HAP-1 (cell line): ENCODE data around the gene LRRC56.

ENCODE experiments used
- DNase-seq, 2 experiments: peaks; one replicate each; pipeline ENCODE4 v3.0.0-alpha.2; 2016 to 2020; ENCODE audit warnings: low spot score in 2 of 2
- H3K27me3 ChIP-seq: fragments of 250-450 bp; sonication (Bioruptor Pico); 2 replicates; pipeline ENCODE4 v1.5.1; 2020; ENCODE audit warnings: low read depth, mild to moderate bottlenecking, moderate library complexity
- H3K36me3 ChIP-seq: fragments of 250-450 bp; sonication (Bioruptor Pico); replicated peaks from 2 replicates; pipeline ENCODE4 v1.5.1; 2020; ENCODE audit warnings: mild to moderate bottlenecking
- H3K4me1 ChIP-seq: fragments of 250-450 bp; sonication (Bioruptor Pico); 2 replicates; pipeline ENCODE4 v1.5.1; 2020; ENCODE audit warnings: mild to moderate bottlenecking
- H3K4me3 ChIP-seq: fragments of 250-450 bp; sonication (Bioruptor Pico); 2 replicates; pipeline ENCODE4 v1.5.1; 2020; ENCODE audit warnings: mild to moderate bottlenecking, moderate library complexity
- H3K9me3 ChIP-seq: fragments of 250-450 bp; sonication (Bioruptor Pico); 2 replicates; pipeline ENCODE4 v1.5.1; 2020; ENCODE audit warnings: mild to moderate bottlenecking, moderate library complexity
- in situ Hi-C: fragments of 300-500 bp; cut with MboI; formaldehyde crosslinking; loops from 3 replicates; pipeline ENCODE4 v1.14.3; 2020; ENCODE audit warnings: low sequenced_read_pairs, inconsistent platforms, mixed read lengths

Gene LRRC56

GRCh38 chr11:550746-551085 is 13.4 kb downstream of the LRRC56 start:
- no peak for DNase-seq
- Histone ChIP-seq H3K27me3 (no peaks in the 10 kb centered on the region), H3K4me1 (peaks cover 4% of the 10 kb centered on the region; the same call in 1 of the 2 replicates), H3K4me3 (no peak overlapping the region), H3K36me3 (no peaks in the 10 kb centered on the region), H3K9me3 (no peaks in the 10 kb centered on the region)
- in situ Hi-C loops = loop anchor here (25.0 kb wide), 1 partner anchor 212 kb away; no protein-coding TSS in a partner anchor

GRCh38 chr11:551131-551530 is 13.8 kb downstream of the LRRC56 start:
- in situ Hi-C loops = loop anchor here (25.0 kb wide), 1 partner anchor 211 kb away; no protein-coding TSS in a partner anchor
- no peaks in the 10 kb centered on the region for H3K9me3 ChIP-seq
- peaks cover 4% of the 10 kb centered on the region; the same call in 1 of the 2 replicates for H3K4me1 ChIP-seq
- no peaks in the 10 kb centered on the region for H3K27me3 ChIP-seq
- H3K4me3 ChIP-seq = no peak overlapping the region
- H3K36me3 ChIP-seq = no peaks in the 10 kb centered on the region
- no peak for DNase-seq

- H3K27me3 ChIP-seq = no peaks in the 10 kb centered on the region
- no peaks in the 10 kb centered on the region for H3K36me3 ChIP-seq
- peaks cover 4% of the 10 kb centered on the region; the same call in 1 of the 2 replicates for H3K4me1 ChIP-seq
- no peak for DNase-seq
- no peaks in the 10 kb centered on the region for H3K9me3 ChIP-seq
- in situ Hi-C loops = loop anchor here (25.0 kb wide), 1 partner anchor 211 kb away; no protein-coding TSS in a partner anchor
- H3K4me3 ChIP-seq = no peak overlapping the region
Observed at GRCh38 chr11:551596-551995, 14.3 kb downstream of the LRRC56 start.

GRCh38 chr11:553083-553987 is 16.0 kb downstream of the LRRC56 start:
- no peaks in the 10 kb centered on the region for H3K9me3 ChIP-seq
- no peaks in the 10 kb centered on the region for H3K27me3 ChIP-seq
- H3K36me3 ChIP-seq = no peaks in the 10 kb centered on the region
- in situ Hi-C loops = loop anchor here (25.0 kb wide), 1 partner anchor 209 kb away; no protein-coding TSS in a partner anchor
- no peak for DNase-seq
- H3K4me3 ChIP-seq = no peak overlapping the region
- H3K4me1 ChIP-seq = peaks cover 4% of the 10 kb centered on the region; the same call in 1 of the 2 replicates

- no peaks in the 10 kb centered on the region for H3K27me3 ChIP-seq
- no peak overlapping the region for H3K4me3 ChIP-seq
Observed at GRCh38 chr11:553988-554340, 16.6 kb downstream of the LRRC56 start.

GRCh38 chr11:554428-555226 is 17.3 kb downstream of the LRRC56 start:
- Histone ChIP-seq H3K27me3 (no peaks in the 10 kb centered on the region), H3K9me3 (no peaks in the 10 kb centered on the region), H3K36me3 (no peaks in the 10 kb centered on the region), H3K4me3 (peak overlapping the region; percentile 49), H3K4me1 (peaks cover 4% of the 10 kb centered on the region; the same call in 1 of the 2 replicates)
- DNase-seq = peak; percentile 77 to 91
- in situ Hi-C loops = loop anchor here (25.0 kb wide), 1 partner anchor 208 kb away; no protein-coding TSS in a partner anchor

More at GRCh38 chr11:553988-554340, 16.6 kb downstream of the LRRC56 start:
- in situ Hi-C loops = loop anchor here (25.0 kb wide), 1 partner anchor 208 kb away; no protein-coding TSS in a partner anchor
- Histone ChIP-seq H3K9me3 (no peaks in the 10 kb centered on the region), H3K36me3 (no peaks in the 10 kb centered on the region), H3K4me1 (peaks cover 4% of the 10 kb centered on the region; the same call in 1 of the 2 replicates)
- DNase-seq = no peak

GRCh38 chr11:555227-555779 is 18.0 kb downstream of the LRRC56 start:
- Histone ChIP-seq H3K4me3 (peak overlapping the region; percentile 49), H3K4me1 (peaks cover 10% of the 10 kb centered on the region)
- in situ Hi-C loops = loop anchor here (25.0 kb wide), 1 partner anchor 207 kb away; no protein-coding TSS in a partner anchor

GRCh38 chr11:555780-556661 is 18.7 kb downstream of the LRRC56 start:
- 0 out of 2 replicates have a peak overlapping the region, but pooled peaks have one; percentile 49 for H3K4me3 ChIP-seq
- DNase-seq = no peak
- no peaks in the 10 kb centered on the region for H3K9me3 ChIP-seq
- no peaks in the 10 kb centered on the region for H3K36me3 ChIP-seq
- in situ Hi-C loops = loop anchor here (25.0 kb wide), 1 partner anchor 206 kb away; no protein-coding TSS in a partner anchor
- H3K4me1 ChIP-seq = peaks cover 12% of the 10 kb centered on the region
- H3K27me3 ChIP-seq = no peaks in the 10 kb centered on the region

More at GRCh38 chr11:555227-555779, 18.0 kb downstream of the LRRC56 start:
- Histone ChIP-seq H3K27me3 (no peaks in the 10 kb centered on the region), H3K36me3 (no peaks in the 10 kb centered on the region), H3K9me3 (no peaks in the 10 kb centered on the region)
- peak in 1 of 2 experiments; percentile 70 for DNase-seq

GRCh38 chr11:556662-557256 is 19.4 kb downstream of the LRRC56 start:
- peaks cover 15% of the 10 kb centered on the region for H3K4me1 ChIP-seq
- no peaks in the 10 kb centered on the region for H3K27me3 ChIP-seq
- DNase-seq = no peak
- in situ Hi-C loops = loop anchor here (25.0 kb wide), 1 partner anchor 206 kb away; no protein-coding TSS in a partner anchor
- no peaks in the 10 kb centered on the region for H3K9me3 ChIP-seq
- H3K4me3 ChIP-seq = no peak overlapping the region
- H3K36me3 ChIP-seq = no peaks in the 10 kb centered on the region

- Histone ChIP-seq H3K27me3 (no peaks in the 10 kb centered on the region), H3K4me3 (no peak overlapping the region), H3K36me3 (no peaks in the 10 kb centered on the region), H3K4me1 (peaks cover 17% of the 10 kb centered on the region), H3K9me3 (no peaks in the 10 kb centered on the region)
- in situ Hi-C loops = loop anchor here (25.0 kb wide), 1 partner anchor 205 kb away; no protein-coding TSS in a partner anchor
- no peak for DNase-seq
Observed at GRCh38 chr11:557328-558132, 20.2 kb downstream of the LRRC56 start.

- peaks cover 17% of the 10 kb centered on the region for H3K4me1 ChIP-seq
- in situ Hi-C loops = loop anchor here (25.0 kb wide), 1 partner anchor 204 kb away; no protein-coding TSS in a partner anchor
- no peaks in the 10 kb centered on the region for H3K9me3 ChIP-seq
- no peaks in the 10 kb centered on the region; the same call in 1 of the 2 replicates for H3K36me3 ChIP-seq
- no peak overlapping the region for H3K4me3 ChIP-seq
- no peaks in the 10 kb centered on the region for H3K27me3 ChIP-seq
- DNase-seq = no peak
Observed at GRCh38 chr11:558503-558902, 21.2 kb downstream of the LRRC56 start.
